ENCODE data around the gene LDHB. TPM values are rescaled to one million over a fixed set of nuclear protein-coding genes. Genes with fewer than 3 reads are reported as not detected.

LDHB gene
- 1,314 and 1,361 TPM in 2 replicates for total RNA-seq (2014; rRNA removed; shearing (Covaris generic))

GRCh38 chr12:21657326-21658077 lies at the start of gene LDHB:
Gene LDHB (minus strand): TSS chr12:21657842. CDS start chr12:21654671, 3,171 bp downstream.
- Histone ChIP-seq H3K4me1 (0 out of 2 replicates have a peak, but pooled peaks cover 5% of the 10 kb centered on the region), H3K27me3 (no peaks in the 10 kb centered on the region), H3K27ac (peak within 1 kb of the TSS; percentile 95), H3K9me3 (replicated peaks) (no peaks in the 10 kb centered on the region), H3K4me3 (peak within 1 kb of the TSS; percentile 93), H3K36me3 (peaks cover 36% of the 10 kb centered on the region)
- DNase-seq = peak; percentile 98 to 99

- no peaks in the 10 kb centered on the region for H3K4me1 ChIP-seq
- H3K27me3 ChIP-seq = peaks cover 8% of the 10 kb centered on the region
- H3K36me3 ChIP-seq = no peaks in the 10 kb centered on the region
- no peak overlapping the region for H3K4me3 ChIP-seq
- H3K27ac ChIP-seq = no peak overlapping the region
- DNase-seq = no peak
- H3K9me3 ChIP-seq (replicated peaks) = no peaks in the 10 kb centered on the region
Measured at GRCh38 chr12:21704847-21705246, 47.2 kb upstream of the LDHB start.

- H3K4me3 ChIP-seq = no peak overlapping the region
- H3K27me3 ChIP-seq = 0 out of 2 replicates have a peak, but pooled peaks cover 5% of the 10 kb centered on the region
- DNase-seq = no peak
- H3K27ac ChIP-seq = no peak overlapping the region
- no peaks in the 10 kb centered on the region for H3K4me1 ChIP-seq
- H3K36me3 ChIP-seq = no peaks in the 10 kb centered on the region
- no peaks in the 10 kb centered on the region for H3K9me3 ChIP-seq (replicated peaks)
Measured at GRCh38 chr12:21699851-21700250, 42.2 kb upstream of the LDHB start.

- DNase-seq = peak in 1 of 2 experiments; percentile 60
Measured at GRCh38 chr12:21697904-21698630, 40.4 kb upstream of the LDHB start.

GRCh38 chr12:21696625-21697024 lies 39.0 kb upstream of the LDHB start:
- no peaks in the 10 kb centered on the region for H3K36me3 ChIP-seq
- no peaks in the 10 kb centered on the region for H3K9me3 ChIP-seq (replicated peaks)
- DNase-seq = no peak
- no peaks in the 10 kb centered on the region for H3K4me1 ChIP-seq
- no peak overlapping the region for H3K4me3 ChIP-seq
- H3K27me3 ChIP-seq = 0 out of 2 replicates have a peak, but pooled peaks cover 5% of the 10 kb centered on the region
- no peak overlapping the region for H3K27ac ChIP-seq

More at GRCh38 chr12:21697904-21698630, 40.4 kb upstream of the LDHB start:
- Histone ChIP-seq H3K4me3 (no peak overlapping the region), H3K36me3 (no peaks in the 10 kb centered on the region), H3K4me1 (no peaks in the 10 kb centered on the region), H3K27me3 (0 out of 2 replicates have a peak, but pooled peaks cover 5% of the 10 kb centered on the region), H3K9me3 (replicated peaks) (no peaks in the 10 kb centered on the region), H3K27ac (no peak overlapping the region)

- no peak for DNase-seq
- Histone ChIP-seq H3K36me3 (no peaks in the 10 kb centered on the region), H3K27me3 (0 out of 2 replicates have a peak, but pooled peaks cover 5% of the 10 kb centered on the region), H3K4me1 (no peaks in the 10 kb centered on the region), H3K27ac (no peak overlapping the region), H3K9me3 (replicated peaks) (no peaks in the 10 kb centered on the region), H3K4me3 (no peak overlapping the region)
Measured at GRCh38 chr12:21695986-21696385, 38.3 kb upstream of the LDHB start.

GRCh38 chr12:21694660-21695059 lies 37.0 kb upstream of the LDHB start:
- Histone ChIP-seq H3K27me3 (0 out of 2 replicates have a peak, but pooled peaks cover 5% of the 10 kb centered on the region), H3K36me3 (no peaks in the 10 kb centered on the region), H3K4me1 (no peaks in the 10 kb centered on the region), H3K4me3 (no peak overlapping the region), H3K27ac (no peak overlapping the region), H3K9me3 (replicated peaks) (no peaks in the 10 kb centered on the region)
- DNase-seq = no peak

- Histone ChIP-seq H3K4me3 (no peak overlapping the region), H3K4me1 (no peaks in the 10 kb centered on the region), H3K27me3 (no peaks in the 10 kb centered on the region), H3K9me3 (replicated peaks) (no peaks in the 10 kb centered on the region), H3K27ac (no peak overlapping the region), H3K36me3 (no peaks in the 10 kb centered on the region)
- no peak for DNase-seq
Measured at GRCh38 chr12:21691515-21691914, 33.9 kb upstream of the LDHB start.

GRCh38 chr12:21690704-21691368 lies 33.2 kb upstream of the LDHB start:
- H3K4me1 ChIP-seq = no peaks in the 10 kb centered on the region
- no peak overlapping the region for H3K4me3 ChIP-seq
- no peaks in the 10 kb centered on the region for H3K36me3 ChIP-seq
- DNase-seq = no peak
- no peaks in the 10 kb centered on the region for H3K27me3 ChIP-seq
- H3K9me3 ChIP-seq (replicated peaks) = no peaks in the 10 kb centered on the region
- H3K27ac ChIP-seq = no peak overlapping the region

- no peaks in the 10 kb centered on the region; the same call in 1 of the 2 replicates for H3K27me3 ChIP-seq
- no peak overlapping the region for H3K27ac ChIP-seq
- DNase-seq = no peak
- no peaks in the 10 kb centered on the region for H3K4me1 ChIP-seq
- H3K4me3 ChIP-seq = no peak overlapping the region
- H3K36me3 ChIP-seq = no peaks in the 10 kb centered on the region
- H3K9me3 ChIP-seq (replicated peaks) = no peaks in the 10 kb centered on the region
Measured at GRCh38 chr12:21683115-21683514, 25.5 kb upstream of the LDHB start.

GRCh38 chr12:21678959-21679358 lies 21.3 kb upstream of the LDHB start:
- H3K36me3 ChIP-seq = no peaks in the 10 kb centered on the region

GRCh38 chr12:21677622-21678277 lies 20.1 kb upstream of the LDHB start:
- Histone ChIP-seq H3K9me3 (replicated peaks) (no peaks in the 10 kb centered on the region), H3K4me1 (no peaks in the 10 kb centered on the region), H3K27ac (no peak overlapping the region), H3K27me3 (no peaks in the 10 kb centered on the region; the same call in 1 of the 2 replicates), H3K36me3 (no peaks in the 10 kb centered on the region), H3K4me3 (no peak overlapping the region)
- no peak for DNase-seq

More at GRCh38 chr12:21678959-21679358, 21.3 kb upstream of the LDHB start:
- no peak overlapping the region for H3K4me3 ChIP-seq
- H3K4me1 ChIP-seq = no peaks in the 10 kb centered on the region
- H3K27me3 ChIP-seq = no peaks in the 10 kb centered on the region; the same call in 1 of the 2 replicates
- H3K27ac ChIP-seq = no peak overlapping the region
- no peaks in the 10 kb centered on the region for H3K9me3 ChIP-seq (replicated peaks)
- no peak for DNase-seq

GRCh38 chr12:21677204-21677603 lies 19.6 kb upstream of the LDHB start:
- Histone ChIP-seq H3K4me3 (no peak overlapping the region), H3K36me3 (no peaks in the 10 kb centered on the region), H3K9me3 (replicated peaks) (no peaks in the 10 kb centered on the region), H3K27ac (no peak overlapping the region), H3K4me1 (no peaks in the 10 kb centered on the region), H3K27me3 (no peaks in the 10 kb centered on the region; the same call in 1 of the 2 replicates)
- DNase-seq = no peak

- Histone ChIP-seq H3K27me3 (no peaks in the 10 kb centered on the region; the same call in 1 of the 2 replicates), H3K9me3 (replicated peaks) (no peaks in the 10 kb centered on the region), H3K4me1 (no peaks in the 10 kb centered on the region), H3K36me3 (no peaks in the 10 kb centered on the region), H3K4me3 (no peak overlapping the region), H3K27ac (no peak overlapping the region)
- no peak for DNase-seq
Measured at GRCh38 chr12:21676776-21677175, 19.1 kb upstream of the LDHB start.
